Anterior cingulate cortex (tissue), 58 donors: Measurements from ENCODE around the gene OPHN1.
"Not testable (repeated sequence)": the region's sequence is repeated elsewhere in the genome, so short reads cannot be mapped to it uniquely, and the experiment has no call there.

ENCODE experiments used
- DNase-seq, 58 donors: peaks; one replicate each; lab custom pipeline; 2025; lab: John Stamatoyannopoulos, UW

OPHN1 gene

DNA sequence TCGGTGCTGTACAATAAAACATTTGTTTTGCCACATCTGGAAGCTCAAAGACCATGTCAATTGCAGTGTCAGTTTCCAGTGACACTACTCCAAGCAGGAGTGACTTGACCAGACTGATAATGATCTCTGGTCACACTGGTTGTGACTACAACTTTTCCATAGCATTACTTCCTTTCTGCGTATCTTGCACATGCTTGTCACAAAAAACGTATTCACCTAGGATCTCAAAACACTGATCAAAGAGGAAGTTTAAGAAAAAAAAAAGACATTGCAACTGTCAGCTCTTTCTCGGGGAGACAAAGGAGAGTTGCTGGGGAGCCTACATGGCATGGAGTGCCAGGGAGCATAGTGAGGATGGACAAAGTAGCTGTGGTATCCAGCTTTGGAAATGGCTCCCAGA lies 60.6 kb downstream of the OPHN1 start:
- no peak for DNase-seq

DNA sequence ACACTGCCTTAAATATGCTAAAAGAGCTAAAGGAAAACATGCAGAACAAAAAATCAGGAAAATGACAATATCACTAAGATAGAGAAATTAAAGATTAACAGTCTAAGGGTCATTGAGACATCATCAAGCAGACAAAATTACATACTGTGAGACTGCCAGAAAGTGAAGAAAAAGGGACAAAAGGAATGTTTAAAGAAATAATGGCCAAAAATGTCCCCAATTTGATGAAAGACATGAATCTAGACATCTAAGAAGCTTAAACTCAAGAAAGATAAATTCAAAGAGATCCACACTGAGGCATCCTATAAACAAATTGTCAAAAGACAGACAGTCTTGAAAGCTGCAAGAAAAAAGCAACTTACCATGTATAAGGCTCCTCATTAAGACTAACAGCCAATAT lies 63.7 kb downstream of the OPHN1 start:
- no peak for DNase-seq

DNA sequence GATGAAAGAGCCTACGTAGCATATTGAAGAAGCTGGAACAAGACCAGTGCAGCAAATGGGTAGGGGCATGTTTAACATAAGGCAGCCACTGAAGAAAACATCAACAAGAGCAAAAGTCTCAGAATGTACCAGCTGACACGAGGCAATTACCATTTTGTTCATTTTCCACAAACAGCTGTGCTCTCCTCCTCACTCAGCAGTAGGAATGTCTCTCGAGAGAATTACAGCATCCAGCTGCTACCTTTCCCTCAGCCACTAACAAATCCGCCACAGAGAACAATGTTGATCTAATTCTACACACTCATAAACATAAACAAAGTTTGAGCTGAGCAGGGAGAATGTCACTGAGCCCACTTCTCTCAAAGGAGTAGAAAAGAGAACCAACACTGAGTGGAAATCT lies 68.0 kb downstream of the OPHN1 start:
- DNase-seq, result peak in 4 of 58 donors; percentile 0 to 4 (median 1)

DNA sequence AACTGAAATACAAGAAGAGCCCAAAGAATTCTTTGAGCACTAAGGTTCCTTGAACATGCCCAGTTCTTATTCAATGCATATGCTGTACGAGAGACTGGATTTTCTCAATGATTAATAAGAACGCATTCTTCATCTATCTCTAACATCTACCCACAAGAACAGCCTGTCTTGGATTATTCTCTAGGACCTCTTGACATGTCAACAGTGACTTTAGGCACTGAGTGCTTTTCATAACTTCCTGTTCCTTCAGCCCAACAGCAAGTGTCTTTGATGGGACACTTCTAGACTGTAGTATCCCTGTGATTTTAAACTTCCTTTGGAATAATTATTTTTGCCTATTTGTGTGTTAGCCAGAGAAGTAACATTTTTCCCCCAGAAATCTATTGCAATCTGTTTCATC lies 69.3 kb downstream of the OPHN1 start:
- DNase-seq, result no peak

DNA sequence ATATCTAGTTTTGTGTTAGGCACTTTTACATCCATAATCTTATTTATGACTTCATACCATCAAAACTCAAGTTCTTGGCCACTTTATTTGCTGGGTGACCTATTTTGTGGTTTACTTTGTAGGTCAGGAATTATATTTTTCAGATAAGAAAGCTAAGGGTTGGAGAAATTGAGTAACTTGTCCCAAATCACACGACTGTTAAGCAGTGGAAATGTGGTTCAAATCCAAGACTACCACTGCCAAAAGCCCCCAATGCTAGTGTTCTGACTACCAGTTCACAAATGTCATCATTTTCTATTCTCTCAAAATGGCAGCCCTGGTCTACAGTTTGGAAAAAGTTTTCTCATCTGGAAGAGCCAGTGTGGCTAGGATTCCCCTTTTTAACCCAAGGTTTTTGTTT lies 74.6 kb downstream of the OPHN1 start:
- DNase-seq, result no peak

DNA sequence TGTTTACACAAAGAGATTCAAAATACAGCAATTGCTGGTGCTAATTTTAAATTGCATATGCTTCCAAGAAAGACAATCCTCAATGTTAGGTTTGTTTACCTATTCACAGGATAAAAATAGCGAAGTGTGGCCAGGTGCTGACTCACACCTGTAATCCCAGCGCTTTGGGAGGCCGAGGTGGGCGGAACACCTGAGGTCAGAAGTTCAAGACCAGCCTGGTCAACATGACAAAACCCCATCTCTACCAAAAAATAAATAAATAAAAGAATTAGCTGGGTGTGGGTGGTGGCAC lies 77.7 kb downstream of the OPHN1 start:
- no peak for DNase-seq

DNA sequence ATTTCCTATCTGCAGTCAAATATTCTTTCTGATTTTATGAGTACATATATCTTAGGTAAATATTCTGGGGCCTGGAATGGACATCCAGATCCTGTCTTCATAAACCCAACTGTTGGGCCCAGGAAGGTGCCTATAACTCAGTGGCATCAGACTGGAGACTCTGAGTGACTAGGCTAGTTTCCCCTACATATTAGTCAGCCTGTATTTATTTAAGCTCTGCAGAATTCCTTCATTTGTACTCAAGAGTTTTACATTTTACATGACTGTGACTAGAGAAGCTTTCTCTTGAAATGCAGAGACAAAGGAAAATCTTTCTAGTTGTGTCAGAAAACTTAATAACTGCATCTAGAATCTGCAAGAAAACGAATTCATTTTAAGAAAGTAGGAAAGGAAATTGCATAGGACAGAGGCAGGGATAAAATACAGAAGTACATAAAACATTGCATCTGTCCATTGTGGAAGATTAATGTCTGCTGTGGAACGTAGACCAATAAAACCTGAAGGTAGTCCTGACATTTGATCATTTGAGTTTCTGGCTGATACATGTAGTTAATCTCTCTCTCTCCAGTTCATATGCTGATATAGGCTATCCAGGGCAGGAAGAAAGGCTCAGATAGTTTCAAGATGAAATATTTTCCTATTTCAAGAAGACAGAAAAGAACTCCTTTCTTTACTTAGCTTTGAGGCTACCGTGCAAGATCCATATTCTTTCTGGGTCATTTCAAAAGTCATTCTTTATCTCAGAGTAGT lies 78.2 kb downstream of the OPHN1 start:
- no peak for DNase-seq

DNA sequence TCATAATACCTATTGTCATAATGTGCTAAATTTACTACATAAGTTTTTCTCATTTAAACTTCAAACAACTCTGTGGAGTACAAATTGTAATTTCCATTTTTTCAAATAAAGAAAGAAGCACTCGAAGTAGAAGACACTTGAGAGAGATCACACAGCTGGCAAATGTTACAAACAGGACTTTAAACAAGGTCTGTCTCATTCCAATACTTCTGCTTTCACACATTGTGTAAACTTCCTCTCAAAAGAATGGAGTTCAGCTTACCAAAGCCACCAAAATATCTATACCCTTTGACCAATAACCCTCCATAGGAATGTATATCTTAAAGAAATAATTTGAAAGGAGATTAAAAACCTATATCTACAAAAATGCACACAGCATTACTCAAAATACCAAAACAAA lies 88.3 kb downstream of the OPHN1 start:
- no peak for DNase-seq

DNA sequence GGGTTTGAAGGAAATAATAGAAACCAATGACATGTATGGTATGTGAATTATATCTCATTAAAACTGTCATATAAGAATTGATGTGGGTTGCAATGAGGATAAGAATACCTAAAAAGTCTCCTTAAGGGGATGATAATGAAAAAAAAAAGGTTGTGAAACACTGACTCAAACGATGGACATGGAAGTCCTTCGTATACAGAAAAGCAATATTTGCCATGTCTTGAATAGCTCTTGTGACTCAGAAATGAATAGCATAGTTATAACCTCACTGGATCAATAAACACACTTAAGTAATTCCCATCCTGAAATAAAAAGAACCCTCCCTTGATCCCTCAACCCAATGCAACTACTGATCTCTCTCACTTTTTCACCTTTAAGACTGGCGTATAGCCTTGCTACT lies 89.7 kb downstream of the OPHN1 start:
- DNase-seq, result no peak

DNA sequence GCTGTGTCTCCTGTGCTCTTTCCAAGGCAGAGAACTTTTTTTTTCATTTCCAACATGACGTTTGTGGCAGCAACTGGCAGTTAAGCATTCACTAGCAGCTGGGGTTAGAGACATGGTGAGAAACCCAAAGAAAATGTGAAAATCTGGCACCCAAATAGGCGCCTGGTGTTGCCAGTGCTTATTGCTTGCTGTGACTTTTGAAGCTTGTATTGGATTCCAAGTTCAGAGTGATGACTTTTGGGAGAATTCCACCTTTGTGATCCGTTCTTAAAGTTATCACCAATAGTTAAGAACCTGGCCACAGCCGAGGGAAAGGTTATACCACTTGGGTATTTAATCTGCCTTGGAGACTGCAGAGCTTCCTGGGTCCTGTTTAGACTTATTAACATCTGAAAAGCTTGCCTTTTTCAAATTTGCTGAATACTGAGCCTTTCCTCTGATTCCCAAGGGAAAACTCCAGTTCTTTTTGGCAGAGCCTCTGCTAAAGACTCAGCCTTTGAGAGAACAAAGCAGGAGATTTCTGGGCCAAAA lies 101.0 kb downstream of the OPHN1 start:
- peak in 24 of 58 donors; percentile 0 to 71 (median 6) for DNase-seq

DNA sequence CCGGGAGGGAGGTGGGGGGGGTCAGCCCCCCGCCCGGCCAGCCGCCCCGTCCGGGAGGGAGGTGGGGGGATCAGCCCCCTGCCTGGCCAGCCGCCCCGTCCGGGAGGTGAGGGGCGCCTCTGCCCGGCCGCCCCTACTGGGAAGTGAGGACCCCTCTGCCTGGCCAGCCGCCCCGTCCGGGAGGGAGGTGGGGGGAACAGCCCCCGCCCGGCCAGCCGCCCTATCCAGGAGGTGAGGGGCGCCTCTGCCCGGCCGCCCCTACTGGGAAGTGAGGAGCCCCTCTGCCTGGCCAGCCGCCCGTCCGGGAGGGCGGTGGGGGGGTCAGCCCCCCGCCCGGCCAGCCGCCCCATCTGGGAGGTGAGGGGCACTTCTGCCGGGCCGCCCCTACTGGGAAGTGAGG lies 106.5 kb downstream of the OPHN1 start:
- DNase-seq, result not testable (repeated sequence)

DNA sequence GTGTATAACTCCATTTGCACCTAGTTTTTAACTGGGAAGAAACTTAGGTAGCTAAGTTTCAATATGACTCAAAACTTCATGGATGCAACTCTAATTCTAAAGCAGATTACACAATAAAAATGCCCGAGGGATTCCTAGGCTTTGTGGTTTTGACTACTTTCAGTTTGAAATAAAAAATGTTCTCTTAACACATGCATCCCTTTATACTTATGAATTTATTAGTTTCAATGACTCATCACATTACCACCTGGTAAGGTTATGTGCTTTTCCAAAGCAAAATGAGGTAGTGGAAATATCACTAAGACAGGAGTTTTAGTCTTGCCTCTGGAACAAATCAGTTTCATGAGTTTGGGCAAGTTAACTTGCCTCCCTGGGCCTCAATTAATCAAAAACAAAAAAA lies 125.5 kb downstream of the OPHN1 start:
- no peak for DNase-seq

DNA sequence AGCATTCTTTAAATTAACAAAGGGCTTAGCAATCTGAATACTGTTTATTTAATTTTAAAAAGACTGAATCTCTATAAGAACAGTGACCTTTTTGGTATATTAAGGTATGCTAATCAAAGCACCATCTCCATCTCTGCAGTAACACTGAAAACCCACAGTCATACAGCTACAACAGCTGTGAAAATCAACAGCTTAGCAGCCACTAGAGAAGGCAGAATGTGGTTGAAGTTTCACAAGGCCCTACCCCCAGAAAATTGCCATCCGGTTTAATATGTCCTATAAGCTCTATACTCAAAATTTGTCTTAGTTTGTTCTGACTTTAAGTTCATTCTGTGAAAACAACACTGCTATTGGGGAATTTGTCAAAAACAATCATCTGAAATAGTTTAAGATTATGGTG lies 128.7 kb downstream of the OPHN1 start:
- no peak for DNase-seq

DNA sequence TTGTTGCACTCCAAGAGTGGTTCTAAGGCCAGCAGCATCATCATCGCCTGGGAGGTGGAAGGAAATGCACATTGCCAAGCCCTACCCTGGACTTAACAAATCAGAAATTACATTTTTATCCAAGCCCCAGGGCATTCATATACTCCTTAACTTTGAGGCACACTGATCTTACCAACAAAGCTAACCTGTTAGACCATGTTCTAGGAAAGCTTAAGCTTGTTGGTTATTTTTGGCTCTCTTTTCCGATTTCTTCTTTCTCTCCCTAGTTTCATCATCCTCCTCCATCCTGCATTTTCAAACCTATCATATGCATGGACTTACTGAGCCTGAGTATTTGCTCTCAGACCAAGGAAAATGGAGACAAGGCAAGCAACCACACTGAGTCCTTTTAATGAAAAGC lies 133.4 kb downstream of the OPHN1 start:
- no peak for DNase-seq

DNA sequence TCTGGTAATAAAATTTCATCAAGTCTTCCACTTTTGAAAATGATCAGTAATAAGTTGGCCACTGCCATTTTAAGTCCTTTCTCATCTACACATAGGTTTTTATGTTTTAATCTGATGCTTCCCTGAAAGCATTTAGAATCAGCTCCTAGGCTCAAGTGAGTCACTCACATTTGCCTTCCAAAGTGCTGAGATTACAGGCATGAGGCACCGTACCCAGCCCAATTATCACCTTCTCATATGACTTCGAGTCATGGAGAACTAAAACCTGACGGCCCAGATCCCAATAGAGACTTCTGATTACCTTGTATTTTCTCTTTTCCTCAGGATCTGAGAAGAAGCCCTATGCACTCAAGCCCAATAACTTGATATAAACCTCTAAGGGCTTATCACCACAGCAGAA lies 140.8 kb downstream of the OPHN1 start:
- DNase-seq, result no peak

DNA sequence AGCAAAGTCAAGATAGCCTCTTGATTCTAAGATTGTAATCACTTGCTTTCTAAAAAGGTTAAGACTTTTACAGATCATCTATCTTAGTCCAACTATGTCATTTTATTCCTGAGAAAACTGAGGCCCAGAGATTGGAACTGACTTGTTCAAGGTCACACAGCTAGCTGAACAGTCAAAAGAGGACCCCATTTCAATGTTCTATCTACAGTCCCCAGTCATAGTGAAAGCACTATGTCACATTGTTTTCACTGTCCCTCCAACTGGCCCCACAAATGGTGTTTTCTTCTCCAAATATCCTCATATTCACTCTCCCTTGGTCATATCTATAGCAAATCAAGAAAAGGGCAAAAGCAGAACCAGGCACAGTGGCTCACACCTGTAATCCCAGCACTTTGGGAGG lies 145.2 kb downstream of the OPHN1 start:
- DNase-seq, result no peak

DNA sequence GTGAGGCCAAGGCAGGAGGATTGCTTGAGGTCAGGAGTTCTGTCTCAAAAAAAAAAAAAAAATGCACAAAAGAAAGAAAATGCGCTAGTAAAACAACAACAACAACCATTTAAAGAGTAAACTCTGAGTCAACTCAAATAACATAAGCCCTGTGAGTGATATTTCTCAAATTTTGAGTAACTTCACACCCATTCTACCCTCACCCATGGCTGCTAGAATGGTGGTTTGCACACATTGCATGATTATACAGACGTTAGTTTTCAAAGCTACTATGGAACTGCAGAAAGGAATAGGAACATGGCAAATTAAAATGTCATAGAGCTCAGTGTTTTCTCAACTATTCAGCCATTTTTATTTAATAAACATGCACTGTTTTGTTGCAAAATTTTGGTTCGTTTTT lies 145.9 kb downstream of the OPHN1 start:
- no peak for DNase-seq

DNA sequence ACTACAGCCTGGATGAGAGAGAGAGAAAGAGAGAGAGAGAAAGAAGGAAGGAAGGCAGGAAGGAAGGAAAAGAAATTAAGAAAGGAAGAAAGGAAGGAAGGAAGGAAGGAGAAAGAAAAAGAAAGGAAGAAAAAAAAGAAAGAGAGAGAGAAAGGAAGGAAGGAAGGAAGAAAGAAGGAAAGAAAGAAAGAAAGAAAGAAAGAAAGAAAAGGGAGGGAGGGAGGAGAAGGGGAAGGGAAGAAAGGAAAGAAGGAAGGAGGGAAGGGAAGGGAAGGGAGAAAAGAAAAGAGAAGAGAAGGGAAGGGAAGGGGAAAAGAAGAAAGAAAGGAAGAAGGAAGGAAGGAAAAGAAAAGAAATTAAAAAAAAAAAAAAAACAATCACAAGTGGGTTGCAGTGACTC lies 146.3 kb downstream of the OPHN1 start:
- DNase-seq, result no peak

DNA sequence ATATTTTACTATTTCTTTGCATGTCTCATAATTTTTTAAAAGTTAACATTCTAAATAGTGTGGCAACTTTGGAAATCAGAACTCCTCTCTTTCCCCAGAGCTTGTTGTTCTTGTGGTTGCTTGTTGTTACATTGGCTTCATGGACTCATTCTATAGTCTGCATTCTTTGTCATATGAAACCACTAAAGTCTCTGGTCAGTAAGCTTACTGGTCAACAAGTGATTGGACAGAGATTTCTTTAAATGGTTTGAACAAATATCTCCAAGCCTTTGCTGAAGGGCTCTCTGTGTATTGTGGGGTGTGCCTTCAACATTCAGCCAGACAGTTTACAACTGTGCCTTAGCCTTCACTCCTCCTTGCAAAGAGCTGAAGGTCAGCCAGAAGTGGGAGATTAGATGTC lies 147.2 kb downstream of the OPHN1 start:
- no peak for DNase-seq

DNA sequence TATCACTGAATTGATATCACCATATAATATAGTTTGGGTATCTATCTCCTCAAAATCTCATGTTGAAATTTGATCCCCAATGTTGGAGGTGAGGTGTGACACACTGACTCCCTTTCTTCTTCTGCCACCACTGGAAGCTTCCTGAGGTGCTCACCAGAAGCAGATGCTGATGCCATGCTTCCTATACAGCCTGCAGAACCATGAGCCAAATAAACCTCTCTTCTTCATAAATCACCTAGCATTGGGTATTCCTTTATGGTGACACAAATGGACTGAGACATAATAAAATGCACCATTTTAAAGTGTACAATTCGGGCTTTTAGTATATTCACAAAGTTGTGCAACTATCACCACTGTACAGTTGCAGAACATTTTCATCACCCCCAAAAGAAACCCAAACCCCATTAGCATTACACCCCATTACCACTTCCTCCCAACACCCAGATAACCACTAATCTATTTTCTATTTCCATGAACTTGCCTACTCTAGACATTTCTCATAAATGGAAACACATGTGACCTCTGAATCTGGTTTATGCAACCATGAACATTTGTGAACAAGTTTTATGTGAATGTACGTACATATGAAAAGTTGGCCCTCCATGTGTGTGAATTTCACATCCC lies 148.9 kb downstream of the OPHN1 start:
- no peak for DNase-seq

DNA sequence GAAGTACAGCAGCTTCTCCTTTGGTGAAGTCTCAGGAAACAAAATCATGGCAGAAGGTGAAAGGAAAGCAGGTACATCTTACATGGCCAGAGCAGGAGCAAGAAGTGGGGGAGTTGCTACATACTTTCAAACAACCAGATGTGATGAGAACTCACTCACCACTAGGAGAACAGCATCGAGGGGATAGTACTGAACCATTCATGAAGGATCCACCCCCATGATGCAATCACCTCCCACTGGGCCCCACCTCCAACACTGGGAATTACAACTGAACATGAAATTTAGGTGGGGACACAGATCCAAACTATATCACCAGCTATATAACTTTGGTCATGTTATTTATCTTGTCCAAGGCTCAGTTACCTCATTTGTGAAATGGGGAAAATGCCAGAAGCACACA lies 159.4 kb downstream of the OPHN1 start:
- DNase-seq, result no peak

DNA sequence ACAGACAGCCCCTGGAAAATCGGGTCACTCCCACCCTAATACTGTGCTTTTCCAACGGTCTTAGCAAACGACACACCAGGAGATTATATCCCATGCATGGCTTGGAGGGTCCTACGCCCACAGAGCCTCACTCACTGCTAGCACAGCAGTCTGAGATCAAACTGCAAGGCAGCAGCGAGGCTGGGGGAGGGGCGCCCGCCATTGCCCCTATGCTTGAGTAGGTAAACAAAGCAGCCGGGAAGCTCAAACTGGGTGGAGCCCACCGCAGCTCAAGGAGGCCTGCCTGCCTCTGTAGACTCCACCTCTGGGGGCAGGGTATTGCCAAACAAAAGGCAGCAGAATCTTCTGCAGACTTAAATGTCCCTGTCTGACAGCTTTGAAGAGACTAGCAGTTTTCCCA lies 168.5 kb downstream of the OPHN1 start:
- DNase-seq, result not testable (repeated sequence)
